Measurements from ENCODE around the gene S100A9.
"Not testable (repeated sequence)": the region's sequence is repeated elsewhere in the genome, so short reads cannot be mapped to it uniquely, and the experiment has no call there.

Gene S100A9

GRCh38 chr1:153357853-153358690, at the start of gene S100A9:
Gene S100A9, plus strand, starts transcription at chr1:153357854. Its CDS starts 430 bp downstream, at chr1:153358284.
- TF ChIP-seq ZNF274 (IDR thresholded peaks at IDR 0.05; ENCODE audit: low read depth, low read length): no peak
- no peak within 1 kb of the TSS for H3K4me3 ChIP-seq (ENCODE audit: low read length)

- no peak overlapping the region for H3K4me3 ChIP-seq (ENCODE audit: low read length)
- no peak for TF ChIP-seq ZNF274 (IDR thresholded peaks at IDR 0.05; ENCODE audit: low read depth, low read length)
These were observed 49.1 kb upstream of the S100A9 start for GRCh38 chr1:153308540-153308939.

- TF ChIP-seq ZNF274 (IDR thresholded peaks at IDR 0.05; ENCODE audit: low read depth, low read length): no peak
- no peak overlapping the region for H3K4me3 ChIP-seq (ENCODE audit: low read length)
These were observed 48.2 kb upstream of the S100A9 start for GRCh38 chr1:153309441-153309840.

GRCh38 chr1:153310526-153310925, 47.1 kb upstream of the S100A9 start:
- no peak overlapping the region for H3K4me3 ChIP-seq (ENCODE audit: low read length)
- no peak for TF ChIP-seq ZNF274 (IDR thresholded peaks at IDR 0.05; ENCODE audit: low read depth, low read length)

- H3K4me3 ChIP-seq (ENCODE audit: low read length): no peak within 1 kb of the TSS
- no peak for TF ChIP-seq ZNF274 (IDR thresholded peaks at IDR 0.05; ENCODE audit: low read depth, low read length)
These were observed 45.0 kb upstream of the S100A9 start, which contains the start of gene PGLYRP3 for GRCh38 chr1:153312570-153313186. Gene PGLYRP3, minus strand, starts transcription at chr1:153312952. Its CDS starts 2,287 bp downstream, at chr1:153310665.

- no peak overlapping the region for H3K4me3 ChIP-seq (ENCODE audit: low read length)
- no peak for TF ChIP-seq ZNF274 (IDR thresholded peaks at IDR 0.05; ENCODE audit: low read depth, low read length)
These were observed 44.4 kb upstream of the S100A9 start for GRCh38 chr1:153313288-153313687.

- H3K4me3 ChIP-seq (ENCODE audit: low read length): not testable (repeated sequence)
These were observed 43.3 kb upstream of the S100A9 start for GRCh38 chr1:153314388-153314787.

- not testable (repeated sequence) for H3K4me3 ChIP-seq (ENCODE audit: low read length)
These were observed 41.6 kb upstream of the S100A9 start for GRCh38 chr1:153316013-153316412.

GRCh38 chr1:153318145-153318544, 39.5 kb upstream of the S100A9 start:
- not testable (repeated sequence) for H3K4me3 ChIP-seq (ENCODE audit: low read length)

- no peak overlapping the region for H3K4me3 ChIP-seq (ENCODE audit: low read length)
- TF ChIP-seq ZNF274 (IDR thresholded peaks at IDR 0.05; ENCODE audit: low read depth, low read length): no peak
These were observed 35.1 kb upstream of the S100A9 start for GRCh38 chr1:153322568-153322967.

- TF ChIP-seq ZNF274 (IDR thresholded peaks at IDR 0.05; ENCODE audit: low read depth, low read length): no peak
- no peak overlapping the region for H3K4me3 ChIP-seq (ENCODE audit: low read length)
These were observed 32.7 kb upstream of the S100A9 start for GRCh38 chr1:153324912-153325311.

- no peak overlapping the region for H3K4me3 ChIP-seq (ENCODE audit: low read length)
- TF ChIP-seq ZNF274 (IDR thresholded peaks at IDR 0.05; ENCODE audit: low read depth, low read length): no peak
These were observed 23.8 kb upstream of the S100A9 start for GRCh38 chr1:153333902-153334301.

GRCh38 chr1:153336650-153337049, 21.0 kb upstream of the S100A9 start:
- H3K4me3 ChIP-seq (ENCODE audit: low read length): no peak overlapping the region

GRCh38 chr1:153337980-153338853, 19.4 kb upstream of the S100A9 start:
- TF ChIP-seq ZNF274 (IDR thresholded peaks at IDR 0.05; ENCODE audit: low read depth, low read length): no peak
- H3K4me3 ChIP-seq (ENCODE audit: low read length): no peak overlapping the region

More at GRCh38 chr1:153336650-153337049, 21.0 kb upstream of the S100A9 start:
- TF ChIP-seq ZNF274 (IDR thresholded peaks at IDR 0.05; ENCODE audit: low read depth, low read length): no peak

All from GM08714 (cell line).